GM23338 (cell line): ENCODE measurements around the gene PHYKPL. TPM values are rescaled to one million over a fixed set of nuclear protein-coding genes. Genes with fewer than 3 reads are reported as not detected.

Experiments used
- ATAC-seq: fragments of 200-7000 bp; cut with Tn5 transposase; 3 replicates; pipeline ENCODE4 v1.9.1; 2020
- DNase-seq: peaks from one replicate; pipeline ENCODE4 v3.0.0-alpha.2; 2015; ENCODE audit warnings: low spot score
- H2AFZ ChIP-seq: fragments of 200-600 bp; sonication (generic); 2 replicates; pipeline ENCODE4 v1.8.0; 2016; ENCODE audit warnings: antibody characterized with exemption, mild to moderate bottlenecking, moderate library complexity
- H3F3A ChIP-seq: fragments of 200-600 bp; sonication (generic); replicated peaks from 2 replicates; pipeline ENCODE4 v1.8.0; 2017; ENCODE audit warnings: antibody characterized with exemption, mixed run types, low read depth
- H3K27ac ChIP-seq: fragments of 200-600 bp; sonication (generic); 2 replicates; pipeline ENCODE4 v1.6.1; 2016; ENCODE audit warnings: low read depth
- H3K27me3 ChIP-seq: fragments of 200-600 bp; sonication (generic); 2 replicates; pipeline ENCODE4 v1.8.0; 2016; ENCODE audit warnings: mild to moderate bottlenecking, mixed run types, moderate library complexity; ENCODE audit not compliant: insufficient read depth
- H3K36me3 ChIP-seq: fragments of 200-600 bp; sonication (generic); 2 replicates; pipeline ENCODE4 v1.8.0; 2016; ENCODE audit warnings: mild to moderate bottlenecking; ENCODE audit not compliant: insufficient read depth
- H3K4me1 ChIP-seq: fragments of 200-600 bp; sonication (generic); 2 replicates; pipeline ENCODE4 v1.8.0; 2016; ENCODE audit warnings: mild to moderate bottlenecking, moderate library complexity; ENCODE audit not compliant: insufficient read depth
- H3K4me2 ChIP-seq: fragments of 200-600 bp; sonication (generic); 2 replicates; pipeline ENCODE4 v1.7.1; 2017; ENCODE audit warnings: mixed run types
- H3K4me3 ChIP-seq: fragments of 200-600 bp; sonication (generic); 2 replicates; pipeline ENCODE4 v1.6.1; 2016; ENCODE audit warnings: mixed run types
- H3K79me2 ChIP-seq: fragments of 200-600 bp; sonication (generic); replicated peaks from 2 replicates; pipeline ENCODE4 v1.8.0; 2017; ENCODE audit warnings: mild to moderate bottlenecking; ENCODE audit not compliant: insufficient read depth
- H3K9me2 ChIP-seq: fragments of 200-600 bp; sonication (generic); 2 replicates; pipeline ENCODE4 v1.8.0; 2017; ENCODE audit not compliant: insufficient read depth
- H4K20me1 ChIP-seq: fragments of 200-600 bp; sonication (generic); replicated peaks from 2 replicates; pipeline ENCODE4 v1.8.0; 2017; ENCODE audit warnings: mild to moderate bottlenecking; ENCODE audit not compliant: insufficient read depth
- H3K27ac Mint-ChIP-seq: 2 replicates; pipeline ENCODE4 v1.8.0; 2020; ENCODE audit warnings: inconsistent platforms, mild to moderate bottlenecking, moderate library complexity, mixed read lengths
- H3K27me3 Mint-ChIP-seq: 3 replicates; pipeline ENCODE4 v1.8.0; 2022; ENCODE audit warnings: low read depth, mild to moderate bottlenecking, moderate library complexity, mixed read lengths, inconsistent platforms; ENCODE audit not compliant: insufficient read depth, poor library complexity
- H3K36me3 Mint-ChIP-seq: 3 replicates; pipeline ENCODE4 v1.8.0; 2021; ENCODE audit warnings: low read depth, mild to moderate bottlenecking, inconsistent platforms, moderate library complexity, mixed read lengths
- H3K4me1 Mint-ChIP-seq: 3 replicates; pipeline ENCODE4 v1.8.0; 2020; ENCODE audit warnings: mild to moderate bottlenecking, inconsistent platforms, mixed read lengths
- H3K4me3 Mint-ChIP-seq: 3 replicates; pipeline ENCODE4 v1.8.0; 2021; ENCODE audit warnings: moderate library complexity, mild to moderate bottlenecking, inconsistent platforms, mixed read lengths
- H3K9me3 Mint-ChIP-seq: 3 replicates; pipeline ENCODE4 v1.8.0; 2020; ENCODE audit warnings: moderate library complexity, mild to moderate bottlenecking, inconsistent platforms, mixed read lengths
- CREB1 ChIP-seq: fragments of 250-450 bp; sonication (Bioruptor Pico); IDR thresholded peaks from 2 replicates; pipeline ENCODE4 v1.5.0; 2020; ENCODE audit warnings: low read depth, mild to moderate bottlenecking, moderate library complexity
- EZH2 ChIP-seq: fragments of 200-600 bp; sonication (generic); IDR thresholded peaks from one replicate; pipeline ENCODE4 v1.8.0; 2017; ENCODE audit warnings: antibody characterized with exemption, mild to moderate bottlenecking, low read depth; ENCODE audit not compliant: unreplicated experiment
- EZH2phosphoT487 ChIP-seq: fragments of 200-600 bp; sonication (generic); IDR thresholded peaks from one replicate; pipeline ENCODE4 v1.8.1; 2018; ENCODE audit warnings: antibody characterized with exemption; ENCODE audit not compliant: unreplicated experiment
- JUNB ChIP-seq: IDR thresholded peaks from one replicate; pipeline ENCODE4 v1.6.1; 2016; ENCODE audit warnings: antibody characterized with exemption; ENCODE audit not compliant: unreplicated experiment
- NANOG ChIP-seq: IDR thresholded peaks from 2 replicates; pipeline ENCODE4 v1.6.1; 2016; ENCODE audit warnings: antibody characterized with exemption, borderline replicate concordance
- POLR2AphosphoS5 ChIP-seq: IDR thresholded peaks from 2 replicates; pipeline ENCODE4 v1.6.1; 2016; ENCODE audit warnings: antibody characterized with exemption, low read depth
- STAT1 ChIP-seq: IDR thresholded peaks from one replicate; pipeline ENCODE4 v1.6.1; 2016; ENCODE audit warnings: antibody characterized with exemption; ENCODE audit not compliant: unreplicated experiment
- ZNF114 ChIP-seq: fragments of 250-450 bp; sonication (Bioruptor Pico); IDR thresholded peaks from 2 replicates; pipeline ENCODE4 v1.5.0; 2020; ENCODE audit warnings: mild to moderate bottlenecking, moderate library complexity
- ZNF331 ChIP-seq: fragments of 250-450 bp; sonication (Bioruptor Pico); IDR thresholded peaks from 2 replicates; pipeline ENCODE4 v1.5.0; 2020; ENCODE audit warnings: low read depth, mild to moderate bottlenecking, moderate library complexity
- polyA plus RNA-seq: library from polyadenylated mRNA; unstranded; fragments of >200 nt; fragmentation: Nextera tagmentation; extraction: Ambion mirVana; gene quantifications from 2 replicates; pipeline ENCODE4 v1.2.1, GENCODE V29; 2016
- total RNA-seq: library from RNA; depleted of rRNA; stranded (reverse); fragments of >200 nt; shearing (Covaris generic); gene quantifications from 2 replicates; pipeline ENCODE4 v1.2.3, GENCODE V29; 2014
- TF ChIP-seq, protein P1 (sequence below): IDR thresholded peaks from one replicate; pipeline ENCODE4 v1.6.1; 2018; ENCODE audit warnings: antibody characterized with exemption; ENCODE audit not compliant: unreplicated experiment
- TF ChIP-seq, protein P2 (sequence below), 2 experiments: fragments of 200-600 bp in 1 of 2; sonication (generic) in 1 of 2; conservative IDR thresholded peaks; 2 replicates each; pipeline versions ENCODE4 v1.5.1 to v1.6.1; 2016 to 2017; ENCODE audit warnings: antibody characterized with exemption in 2 of 2, low read depth in 2 of 2, mild to moderate bottlenecking in 2 of 2, moderate library complexity in 1 of 2
- TF ChIP-seq, protein P3 (sequence below): IDR thresholded peaks from 2 replicates; pipeline ENCODE4 v1.6.1; 2016; ENCODE audit warnings: antibody characterized with exemption
- TF ChIP-seq, protein P4 (sequence below): fragments of 250-450 bp; sonication (Bioruptor Pico); IDR thresholded peaks from 2 replicates; pipeline ENCODE4 v1.5.0; 2020; ENCODE audit warnings: mild to moderate bottlenecking, moderate library complexity

PHYKPL gene
- total and polyA plus RNA-seq, 2 experiments from 2014 or later: 15.9 to 20.8 TPM

DNA sequence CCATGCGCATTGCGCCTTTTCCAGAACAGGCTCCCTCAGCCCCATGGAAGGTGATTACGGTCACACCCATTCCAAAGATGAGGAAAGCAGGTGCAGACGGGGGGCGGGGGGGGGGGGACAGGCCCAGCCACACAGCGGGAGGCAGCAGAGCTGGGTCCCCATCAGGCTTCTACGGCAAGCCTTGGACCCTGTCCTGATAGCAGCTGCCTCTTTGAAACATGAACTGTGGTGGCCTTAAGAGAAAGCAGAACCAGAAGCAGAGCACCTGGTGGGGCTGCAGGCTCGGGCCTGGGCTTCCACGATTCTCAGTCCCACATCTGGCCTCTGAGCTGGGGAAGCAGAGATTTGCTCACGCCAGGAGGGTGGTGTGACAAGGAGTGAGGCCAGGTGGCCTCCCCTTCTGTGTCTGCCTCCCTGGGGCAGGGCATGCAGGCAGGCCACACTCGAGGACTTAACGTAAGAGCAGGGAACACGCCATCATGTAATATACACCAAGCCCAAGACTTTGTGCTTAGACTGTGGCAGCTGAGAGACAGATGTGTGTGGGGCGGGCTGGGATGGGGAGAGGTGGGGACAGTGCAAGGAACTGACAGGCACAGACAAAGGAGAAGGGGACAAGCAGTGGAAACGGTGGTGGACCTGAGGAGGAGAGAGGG is 14.2 kb upstream of the PHYKPL start:
- H3K9me2 ChIP-seq: 0 out of 2 replicates have a peak, but pooled peaks cover 4% of the 10 kb centered on the region
- DNase-seq (no peak), ATAC-seq (no peak)
- Mint-ChIP-seq H3K27me3 (peaks cover 7% of the 10 kb centered on the region), H3K4me3 (no peak overlapping the region), H3K27ac (no peak overlapping the region), H3K4me1 (peaks cover 4% of the 10 kb centered on the region), H3K9me3 (no peaks in the 10 kb centered on the region), H3K36me3 (no peaks in the 10 kb centered on the region)
- no peaks in the 10 kb centered on the region for H3F3A ChIP-seq
- H3K79me2 ChIP-seq: no peaks in the 10 kb centered on the region
- H3K4me2 ChIP-seq: no peak overlapping the region
- no peak overlapping the region for H2AFZ ChIP-seq
- no peak for TF ChIP-seq CREB1 (CRISPR knock-in tag)
- TF ChIP-seq, protein P1, sequence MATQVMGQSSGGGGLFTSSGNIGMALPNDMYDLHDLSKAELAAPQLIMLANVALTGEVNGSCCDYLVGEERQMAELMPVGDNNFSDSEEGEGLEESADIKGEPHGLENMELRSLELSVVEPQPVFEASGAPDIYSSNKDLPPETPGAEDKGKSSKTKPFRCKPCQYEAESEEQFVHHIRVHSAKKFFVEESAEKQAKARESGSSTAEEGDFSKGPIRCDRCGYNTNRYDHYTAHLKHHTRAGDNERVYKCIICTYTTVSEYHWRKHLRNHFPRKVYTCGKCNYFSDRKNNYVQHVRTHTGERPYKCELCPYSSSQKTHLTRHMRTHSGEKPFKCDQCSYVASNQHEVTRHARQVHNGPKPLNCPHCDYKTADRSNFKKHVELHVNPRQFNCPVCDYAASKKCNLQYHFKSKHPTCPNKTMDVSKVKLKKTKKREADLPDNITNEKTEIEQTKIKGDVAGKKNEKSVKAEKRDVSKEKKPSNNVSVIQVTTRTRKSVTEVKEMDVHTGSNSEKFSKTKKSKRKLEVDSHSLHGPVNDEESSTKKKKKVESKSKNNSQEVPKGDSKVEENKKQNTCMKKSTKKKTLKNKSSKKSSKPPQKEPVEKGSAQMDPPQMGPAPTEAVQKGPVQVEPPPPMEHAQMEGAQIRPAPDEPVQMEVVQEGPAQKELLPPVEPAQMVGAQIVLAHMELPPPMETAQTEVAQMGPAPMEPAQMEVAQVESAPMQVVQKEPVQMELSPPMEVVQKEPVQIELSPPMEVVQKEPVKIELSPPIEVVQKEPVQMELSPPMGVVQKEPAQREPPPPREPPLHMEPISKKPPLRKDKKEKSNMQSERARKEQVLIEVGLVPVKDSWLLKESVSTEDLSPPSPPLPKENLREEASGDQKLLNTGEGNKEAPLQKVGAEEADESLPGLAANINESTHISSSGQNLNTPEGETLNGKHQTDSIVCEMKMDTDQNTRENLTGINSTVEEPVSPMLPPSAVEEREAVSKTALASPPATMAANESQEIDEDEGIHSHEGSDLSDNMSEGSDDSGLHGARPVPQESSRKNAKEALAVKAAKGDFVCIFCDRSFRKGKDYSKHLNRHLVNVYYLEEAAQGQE: no peak
- no peak for TF ChIP-seq POLR2AphosphoS5
- TF ChIP-seq, protein P2, sequence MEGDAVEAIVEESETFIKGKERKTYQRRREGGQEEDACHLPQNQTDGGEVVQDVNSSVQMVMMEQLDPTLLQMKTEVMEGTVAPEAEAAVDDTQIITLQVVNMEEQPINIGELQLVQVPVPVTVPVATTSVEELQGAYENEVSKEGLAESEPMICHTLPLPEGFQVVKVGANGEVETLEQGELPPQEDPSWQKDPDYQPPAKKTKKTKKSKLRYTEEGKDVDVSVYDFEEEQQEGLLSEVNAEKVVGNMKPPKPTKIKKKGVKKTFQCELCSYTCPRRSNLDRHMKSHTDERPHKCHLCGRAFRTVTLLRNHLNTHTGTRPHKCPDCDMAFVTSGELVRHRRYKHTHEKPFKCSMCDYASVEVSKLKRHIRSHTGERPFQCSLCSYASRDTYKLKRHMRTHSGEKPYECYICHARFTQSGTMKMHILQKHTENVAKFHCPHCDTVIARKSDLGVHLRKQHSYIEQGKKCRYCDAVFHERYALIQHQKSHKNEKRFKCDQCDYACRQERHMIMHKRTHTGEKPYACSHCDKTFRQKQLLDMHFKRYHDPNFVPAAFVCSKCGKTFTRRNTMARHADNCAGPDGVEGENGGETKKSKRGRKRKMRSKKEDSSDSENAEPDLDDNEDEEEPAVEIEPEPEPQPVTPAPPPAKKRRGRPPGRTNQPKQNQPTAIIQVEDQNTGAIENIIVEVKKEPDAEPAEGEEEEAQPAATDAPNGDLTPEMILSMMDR (conservative IDR thresholded peaks at IDR 0.05; ENCODE audit: low read depth in 2 of 2): no peak
- TF ChIP-seq NANOG: no peak
- TF ChIP-seq, protein P3, sequence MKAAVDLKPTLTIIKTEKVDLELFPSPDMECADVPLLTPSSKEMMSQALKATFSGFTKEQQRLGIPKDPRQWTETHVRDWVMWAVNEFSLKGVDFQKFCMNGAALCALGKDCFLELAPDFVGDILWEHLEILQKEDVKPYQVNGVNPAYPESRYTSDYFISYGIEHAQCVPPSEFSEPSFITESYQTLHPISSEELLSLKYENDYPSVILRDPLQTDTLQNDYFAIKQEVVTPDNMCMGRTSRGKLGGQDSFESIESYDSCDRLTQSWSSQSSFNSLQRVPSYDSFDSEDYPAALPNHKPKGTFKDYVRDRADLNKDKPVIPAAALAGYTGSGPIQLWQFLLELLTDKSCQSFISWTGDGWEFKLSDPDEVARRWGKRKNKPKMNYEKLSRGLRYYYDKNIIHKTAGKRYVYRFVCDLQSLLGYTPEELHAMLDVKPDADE: no peak
- no peak for TF ChIP-seq EZH2phosphoT487
- no peak for TF ChIP-seq EZH2
- TF ChIP-seq ZNF114 (CRISPR knock-in tag): no peak
- no peak for TF ChIP-seq JUNB
- TF ChIP-seq, protein P4, sequence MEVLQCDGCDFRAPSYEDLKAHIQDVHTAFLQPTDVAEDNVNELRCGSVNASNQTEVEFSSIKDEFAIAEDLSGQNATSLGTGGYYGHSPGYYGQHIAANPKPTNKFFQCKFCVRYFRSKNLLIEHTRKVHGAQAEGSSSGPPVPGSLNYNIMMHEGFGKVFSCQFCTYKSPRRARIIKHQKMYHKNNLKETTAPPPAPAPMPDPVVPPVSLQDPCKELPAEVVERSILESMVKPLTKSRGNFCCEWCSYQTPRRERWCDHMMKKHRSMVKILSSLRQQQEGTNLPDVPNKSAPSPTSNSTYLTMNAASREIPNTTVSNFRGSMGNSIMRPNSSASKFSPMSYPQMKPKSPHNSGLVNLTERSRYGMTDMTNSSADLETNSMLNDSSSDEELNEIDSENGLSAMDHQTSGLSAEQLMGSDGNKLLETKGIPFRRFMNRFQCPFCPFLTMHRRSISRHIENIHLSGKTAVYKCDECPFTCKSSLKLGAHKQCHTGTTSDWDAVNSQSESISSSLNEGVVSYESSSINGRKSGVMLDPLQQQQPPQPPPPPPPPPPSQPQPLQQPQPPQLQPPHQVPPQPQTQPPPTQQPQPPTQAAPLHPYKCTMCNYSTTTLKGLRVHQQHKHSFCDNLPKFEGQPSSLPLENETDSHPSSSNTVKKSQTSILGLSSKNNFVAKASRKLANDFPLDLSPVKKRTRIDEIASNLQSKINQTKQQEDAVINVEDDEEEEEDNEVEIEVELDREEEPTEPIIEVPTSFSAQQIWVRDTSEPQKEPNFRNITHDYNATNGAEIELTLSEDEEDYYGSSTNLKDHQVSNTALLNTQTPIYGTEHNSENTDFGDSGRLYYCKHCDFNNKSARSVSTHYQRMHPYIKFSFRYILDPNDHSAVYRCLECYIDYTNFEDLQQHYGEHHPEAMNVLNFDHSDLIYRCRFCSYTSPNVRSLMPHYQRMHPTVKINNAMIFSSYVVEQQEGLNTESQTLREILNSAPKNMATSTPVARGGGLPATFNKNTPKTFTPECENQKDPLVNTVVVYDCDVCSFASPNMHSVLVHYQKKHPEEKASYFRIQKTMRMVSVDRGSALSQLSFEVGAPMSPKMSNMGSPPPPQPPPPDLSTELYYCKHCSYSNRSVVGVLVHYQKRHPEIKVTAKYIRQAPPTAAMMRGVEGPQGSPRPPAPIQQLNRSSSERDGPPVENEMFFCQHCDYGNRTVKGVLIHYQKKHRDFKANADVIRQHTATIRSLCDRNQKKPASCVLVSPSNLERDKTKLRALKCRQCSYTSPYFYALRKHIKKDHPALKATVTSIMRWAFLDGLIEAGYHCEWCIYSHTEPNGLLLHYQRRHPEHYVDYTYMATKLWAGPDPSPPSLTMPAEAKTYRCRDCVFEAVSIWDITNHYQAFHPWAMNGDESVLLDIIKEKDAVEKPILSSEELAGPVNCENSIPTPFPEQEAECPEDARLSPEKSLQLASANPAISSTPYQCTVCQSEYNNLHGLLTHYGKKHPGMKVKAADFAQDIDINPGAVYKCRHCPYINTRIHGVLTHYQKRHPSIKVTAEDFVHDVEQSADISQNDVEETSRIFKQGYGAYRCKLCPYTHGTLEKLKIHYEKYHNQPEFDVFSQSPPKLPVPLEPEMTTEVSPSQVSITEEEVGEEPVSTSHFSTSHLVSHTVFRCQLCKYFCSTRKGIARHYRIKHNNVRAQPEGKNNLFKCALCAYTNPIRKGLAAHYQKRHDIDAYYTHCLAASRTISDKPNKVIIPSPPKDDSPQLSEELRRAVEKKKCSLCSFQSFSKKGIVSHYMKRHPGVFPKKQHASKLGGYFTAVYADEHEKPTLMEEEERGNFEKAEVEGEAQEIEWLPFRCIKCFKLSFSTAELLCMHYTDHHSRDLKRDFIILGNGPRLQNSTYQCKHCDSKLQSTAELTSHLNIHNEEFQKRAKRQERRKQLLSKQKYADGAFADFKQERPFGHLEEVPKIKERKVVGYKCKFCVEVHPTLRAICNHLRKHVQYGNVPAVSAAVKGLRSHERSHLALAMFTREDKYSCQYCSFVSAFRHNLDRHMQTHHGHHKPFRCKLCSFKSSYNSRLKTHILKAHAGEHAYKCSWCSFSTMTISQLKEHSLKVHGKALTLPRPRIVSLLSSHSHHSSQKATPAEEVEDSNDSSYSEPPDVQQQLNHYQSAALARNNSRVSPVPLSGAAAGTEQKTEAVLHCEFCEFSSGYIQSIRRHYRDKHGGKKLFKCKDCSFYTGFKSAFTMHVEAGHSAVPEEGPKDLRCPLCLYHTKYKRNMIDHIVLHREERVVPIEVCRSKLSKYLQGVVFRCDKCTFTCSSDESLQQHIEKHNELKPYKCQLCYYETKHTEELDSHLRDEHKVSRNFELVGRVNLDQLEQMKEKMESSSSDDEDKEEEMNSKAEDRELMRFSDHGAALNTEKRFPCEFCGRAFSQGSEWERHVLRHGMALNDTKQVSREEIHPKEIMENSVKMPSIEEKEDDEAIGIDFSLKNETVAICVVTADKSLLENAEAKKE (CRISPR knock-in tag): no peak
- no peak for TF ChIP-seq ZNF331
- no peak for TF ChIP-seq STAT1
- H3K27me3 ChIP-seq: no peaks in the 10 kb centered on the region
- H3K4me3 ChIP-seq: no peak overlapping the region
- no peaks in the 10 kb centered on the region for H3K4me1 ChIP-seq
- H3K27ac ChIP-seq: no peak overlapping the region
- no peaks in the 10 kb centered on the region for H4K20me1 ChIP-seq
- no peaks in the 10 kb centered on the region for H3K36me3 ChIP-seq
